Choroid plexus epithelial cell (primary cell): ENCODE results near the gene MYL4.

ENCODE experiments used
- DNase-seq: peaks from one replicate; pipeline ENCODE4 v3.0.0-alpha.2; 2010; ENCODE audit warnings: low read depth
- H3K4me3 ChIP-seq: 2 replicates; pipeline ENCODE4 v1.5.1; 2011; ENCODE audit warnings: low read depth, mild to moderate bottlenecking, control low read depth, low read length, moderate library complexity
- CTCF ChIP-seq: conservative IDR thresholded peaks from 2 replicates; pipeline ENCODE4 v1.5.1; 2011; ENCODE audit warnings: low read depth, mild to moderate bottlenecking, control low read depth, inconsistent platforms, low read length, moderate library complexity

The MYL4 gene

GRCh38 chr17:47235506-47235905 lies 26.4 kb downstream of the MYL4 start:
- H3K4me3 ChIP-seq = no peak overlapping the region
- TF ChIP-seq CTCF = no peak
- no peak for DNase-seq

- no peak for DNase-seq
Measured at GRCh38 chr17:47235923-47236322, 26.8 kb downstream of the MYL4 start.

GRCh38 chr17:47237841-47238240 lies 28.7 kb downstream of the MYL4 start:
- H3K4me3 ChIP-seq = no peak overlapping the region
- no peak for DNase-seq
- no peak for TF ChIP-seq CTCF

More at GRCh38 chr17:47235923-47236322, 26.8 kb downstream of the MYL4 start:
- H3K4me3 ChIP-seq = no peak overlapping the region
- TF ChIP-seq CTCF = no peak

GRCh38 chr17:47238321-47239010 lies 29.3 kb downstream of the MYL4 start:
- no peak for TF ChIP-seq CTCF
- no peak overlapping the region for H3K4me3 ChIP-seq
- DNase-seq = no peak

- no peak for DNase-seq
- no peak for TF ChIP-seq CTCF
- no peak overlapping the region for H3K4me3 ChIP-seq
Measured at GRCh38 chr17:47239619-47239966, 30.4 kb downstream of the MYL4 start.

GRCh38 chr17:47239967-47240651 lies 31.0 kb downstream of the MYL4 start:
- H3K4me3 ChIP-seq = no peak overlapping the region
- DNase-seq = peak; percentile 82
- no peak for TF ChIP-seq CTCF

- no peak for DNase-seq
- no peak for TF ChIP-seq CTCF
- no peak overlapping the region for H3K4me3 ChIP-seq
Measured at GRCh38 chr17:47240806-47241205, 31.7 kb downstream of the MYL4 start.
